Ishikawa (cell line): Measurements from ENCODE around the gene IFNGR2.

Source experiments
- CEBPB ChIP-seq: IDR thresholded peaks from 2 replicates; pipeline ENCODE4 v1.6.1; 2012
- CREB1 ChIP-seq: IDR thresholded peaks from 2 replicates; pipeline ENCODE4 v1.6.1; 2012; ENCODE audit warnings: low read depth
- EGR1 ChIP-seq: IDR thresholded peaks from 2 replicates; pipeline ENCODE4 v1.6.1; 2012
- EP300 ChIP-seq: IDR thresholded peaks from 2 replicates; pipeline ENCODE4 v1.6.1; 2012; ENCODE audit warnings: borderline replicate concordance
- FOXM1 ChIP-seq: IDR thresholded peaks from 2 replicates; pipeline ENCODE4 v1.6.1; 2012; ENCODE audit warnings: low read depth, borderline replicate concordance
- NFIC ChIP-seq: IDR thresholded peaks from 2 replicates; pipeline ENCODE4 v1.6.1; 2012
- RAD21 ChIP-seq: IDR thresholded peaks from 2 replicates; pipeline ENCODE4 v1.6.1; 2012; ENCODE audit warnings: low read depth
- TAF1 ChIP-seq: IDR thresholded peaks from 2 replicates; pipeline ENCODE4 v1.6.1; 2012; ENCODE audit warnings: low read depth, mild to moderate bottlenecking
- TCF12 ChIP-seq: IDR thresholded peaks from 2 replicates; pipeline ENCODE4 v1.6.1; 2012; ENCODE audit warnings: low read depth
- TEAD4 ChIP-seq: IDR thresholded peaks from 2 replicates; pipeline ENCODE4 v1.6.1; 2012
- YY1 ChIP-seq: IDR thresholded peaks from 2 replicates; pipeline ENCODE4 v1.6.1; 2012; ENCODE audit warnings: low read depth
- ZBTB7A ChIP-seq: IDR thresholded peaks from 2 replicates; pipeline ENCODE4 v1.6.1; 2012; ENCODE audit warnings: low read depth
- TF ChIP-seq, protein P1 (sequence below): IDR thresholded peaks from 2 replicates; pipeline ENCODE4 v1.6.1; 2012
- TF ChIP-seq, protein P2 (sequence below): IDR thresholded peaks from 2 replicates; pipeline ENCODE4 v1.6.1; 2012
- TF ChIP-seq, protein P3 (sequence below): IDR thresholded peaks from 2 replicates; pipeline ENCODE4 v1.6.1; 2012; ENCODE audit warnings: low read depth, mild to moderate bottlenecking

IFNGR2 gene

DNA sequence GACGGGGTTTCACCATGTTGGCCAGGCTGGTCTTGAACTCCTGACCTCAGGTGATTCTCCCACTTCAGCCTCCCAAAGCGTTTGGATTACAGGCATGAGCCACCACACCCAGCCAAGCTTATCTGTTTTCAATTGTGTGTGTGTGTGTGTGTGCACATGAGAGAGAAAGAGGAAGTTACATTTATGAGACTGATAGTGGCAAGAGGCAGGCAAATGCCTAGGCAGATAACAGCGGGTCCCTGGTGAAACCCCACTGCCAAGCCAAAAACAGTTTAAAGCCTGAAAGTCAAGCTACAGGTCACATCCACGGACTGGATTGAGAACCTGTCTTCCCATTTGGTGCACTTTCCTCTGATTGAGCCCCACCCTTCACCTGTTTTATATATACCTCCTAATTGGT lies 35.1 kb upstream of the IFNGR2 start:
- TF ChIP-seq YY1 (no peak), EGR1 (no peak)

DNA sequence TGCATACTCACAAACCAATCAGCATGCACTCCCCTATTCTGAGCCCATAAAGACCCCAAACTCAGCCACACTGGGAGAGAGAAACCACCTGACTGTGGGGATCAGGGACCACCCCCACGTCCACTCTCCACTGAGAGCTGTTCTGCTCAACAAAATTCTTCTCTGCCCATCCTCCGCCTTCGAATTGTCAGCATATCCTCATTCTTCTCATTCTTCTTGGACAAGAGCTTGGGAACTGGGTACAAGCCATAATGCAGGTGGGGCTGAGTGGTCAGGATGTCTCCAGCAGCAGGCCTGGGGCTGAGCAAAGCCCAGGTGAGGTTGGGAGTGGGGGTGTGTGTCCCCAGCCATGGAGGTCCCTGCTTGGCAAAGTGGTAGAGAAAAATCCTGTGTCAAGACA lies 34.6 kb upstream of the IFNGR2 start:
- TF ChIP-seq TAF1 (no peak), EP300 (no peak)
- TF ChIP-seq, protein P1, sequence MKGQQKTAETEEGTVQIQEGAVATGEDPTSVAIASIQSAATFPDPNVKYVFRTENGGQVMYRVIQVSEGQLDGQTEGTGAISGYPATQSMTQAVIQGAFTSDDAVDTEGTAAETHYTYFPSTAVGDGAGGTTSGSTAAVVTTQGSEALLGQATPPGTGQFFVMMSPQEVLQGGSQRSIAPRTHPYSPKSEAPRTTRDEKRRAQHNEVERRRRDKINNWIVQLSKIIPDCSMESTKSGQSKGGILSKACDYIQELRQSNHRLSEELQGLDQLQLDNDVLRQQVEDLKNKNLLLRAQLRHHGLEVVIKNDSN, result no peak

DNA sequence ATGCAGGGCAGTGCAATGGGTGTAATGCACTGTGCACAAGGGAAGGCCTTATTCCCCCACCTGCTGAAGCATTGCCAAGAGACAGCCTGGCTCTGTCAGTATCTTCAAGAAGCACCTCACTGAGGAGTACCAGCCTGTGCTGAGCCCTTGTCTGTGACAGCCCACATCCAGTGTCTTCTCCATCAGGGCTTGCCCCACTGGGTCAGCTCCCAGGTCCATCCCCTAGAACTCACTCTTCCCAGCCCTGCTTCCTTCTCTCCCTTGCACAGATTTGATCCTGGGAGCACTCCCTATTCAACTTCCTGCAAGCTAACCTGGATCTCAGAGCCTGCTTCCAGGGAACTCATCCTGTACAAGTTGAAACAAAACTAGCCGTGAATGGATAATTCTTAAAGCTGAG lies 33.6 kb upstream of the IFNGR2 start:
- TF ChIP-seq CREB1 (no peak), TAF1 (no peak), EP300 (no peak), TCF12 (no peak), FOXM1 (no peak), EGR1 (no peak), YY1 (no peak), ZBTB7A (no peak), TEAD4 (no peak), NFIC (no peak), CEBPB (no peak), RAD21 (no peak)
- TF ChIP-seq, protein P1, result no peak
- TF ChIP-seq, protein P2, sequence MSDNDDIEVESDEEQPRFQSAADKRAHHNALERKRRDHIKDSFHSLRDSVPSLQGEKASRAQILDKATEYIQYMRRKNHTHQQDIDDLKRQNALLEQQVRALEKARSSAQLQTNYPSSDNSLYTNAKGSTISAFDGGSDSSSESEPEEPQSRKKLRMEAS, result no peak
- TF ChIP-seq, protein P3, sequence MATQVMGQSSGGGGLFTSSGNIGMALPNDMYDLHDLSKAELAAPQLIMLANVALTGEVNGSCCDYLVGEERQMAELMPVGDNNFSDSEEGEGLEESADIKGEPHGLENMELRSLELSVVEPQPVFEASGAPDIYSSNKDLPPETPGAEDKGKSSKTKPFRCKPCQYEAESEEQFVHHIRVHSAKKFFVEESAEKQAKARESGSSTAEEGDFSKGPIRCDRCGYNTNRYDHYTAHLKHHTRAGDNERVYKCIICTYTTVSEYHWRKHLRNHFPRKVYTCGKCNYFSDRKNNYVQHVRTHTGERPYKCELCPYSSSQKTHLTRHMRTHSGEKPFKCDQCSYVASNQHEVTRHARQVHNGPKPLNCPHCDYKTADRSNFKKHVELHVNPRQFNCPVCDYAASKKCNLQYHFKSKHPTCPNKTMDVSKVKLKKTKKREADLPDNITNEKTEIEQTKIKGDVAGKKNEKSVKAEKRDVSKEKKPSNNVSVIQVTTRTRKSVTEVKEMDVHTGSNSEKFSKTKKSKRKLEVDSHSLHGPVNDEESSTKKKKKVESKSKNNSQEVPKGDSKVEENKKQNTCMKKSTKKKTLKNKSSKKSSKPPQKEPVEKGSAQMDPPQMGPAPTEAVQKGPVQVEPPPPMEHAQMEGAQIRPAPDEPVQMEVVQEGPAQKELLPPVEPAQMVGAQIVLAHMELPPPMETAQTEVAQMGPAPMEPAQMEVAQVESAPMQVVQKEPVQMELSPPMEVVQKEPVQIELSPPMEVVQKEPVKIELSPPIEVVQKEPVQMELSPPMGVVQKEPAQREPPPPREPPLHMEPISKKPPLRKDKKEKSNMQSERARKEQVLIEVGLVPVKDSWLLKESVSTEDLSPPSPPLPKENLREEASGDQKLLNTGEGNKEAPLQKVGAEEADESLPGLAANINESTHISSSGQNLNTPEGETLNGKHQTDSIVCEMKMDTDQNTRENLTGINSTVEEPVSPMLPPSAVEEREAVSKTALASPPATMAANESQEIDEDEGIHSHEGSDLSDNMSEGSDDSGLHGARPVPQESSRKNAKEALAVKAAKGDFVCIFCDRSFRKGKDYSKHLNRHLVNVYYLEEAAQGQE, result no peak

DNA sequence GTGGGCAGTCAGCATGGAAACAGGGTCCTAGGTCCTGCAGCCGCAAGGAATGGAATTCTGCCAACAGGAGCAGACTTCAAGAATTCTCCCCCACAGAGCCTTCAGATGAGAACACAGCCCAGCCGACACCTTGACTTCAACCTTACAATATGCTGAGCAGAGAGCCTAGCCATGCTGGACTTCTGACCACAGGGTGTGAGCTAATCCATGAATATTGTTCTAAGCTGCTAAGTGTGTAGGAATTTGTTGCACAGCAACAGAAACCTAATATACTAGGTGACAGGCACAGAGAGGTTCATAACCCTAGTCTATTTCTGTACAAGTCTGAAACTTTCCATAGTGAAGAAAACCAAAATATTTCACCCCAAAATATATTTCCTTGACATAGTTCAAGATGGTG lies 32.9 kb upstream of the IFNGR2 start:
- TF ChIP-seq TEAD4, result no peak
- TF ChIP-seq, protein P3, result no peak
- no peak for TF ChIP-seq EP300
- TF ChIP-seq ZBTB7A, result no peak
- TF ChIP-seq, protein P2, result no peak
- TF ChIP-seq, protein P1, result no peak

DNA sequence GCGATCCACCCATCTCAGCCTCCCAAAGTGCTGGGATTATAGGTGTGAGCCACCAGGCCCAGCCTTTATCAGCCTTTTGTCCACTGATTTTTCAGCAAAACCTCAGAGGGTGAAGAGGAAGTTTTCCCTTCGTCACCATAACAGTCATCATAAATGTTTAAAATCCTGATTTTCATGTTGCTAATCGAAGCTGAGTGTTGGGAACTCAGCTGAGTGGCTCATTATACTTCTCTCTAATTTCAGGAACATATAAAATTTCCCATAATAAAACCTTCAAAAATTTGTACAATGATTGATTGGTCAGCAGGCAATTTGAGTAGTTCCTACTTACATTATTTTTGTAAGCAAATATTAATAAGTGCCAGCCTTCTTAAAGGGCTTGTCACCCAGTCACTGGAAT lies 31.8 kb upstream of the IFNGR2 start:
- TF ChIP-seq CEBPB, result no peak
- TF ChIP-seq YY1, result no peak
- TF ChIP-seq EGR1, result no peak
- TF ChIP-seq RAD21, result no peak
- TF ChIP-seq, protein P2, result no peak

DNA sequence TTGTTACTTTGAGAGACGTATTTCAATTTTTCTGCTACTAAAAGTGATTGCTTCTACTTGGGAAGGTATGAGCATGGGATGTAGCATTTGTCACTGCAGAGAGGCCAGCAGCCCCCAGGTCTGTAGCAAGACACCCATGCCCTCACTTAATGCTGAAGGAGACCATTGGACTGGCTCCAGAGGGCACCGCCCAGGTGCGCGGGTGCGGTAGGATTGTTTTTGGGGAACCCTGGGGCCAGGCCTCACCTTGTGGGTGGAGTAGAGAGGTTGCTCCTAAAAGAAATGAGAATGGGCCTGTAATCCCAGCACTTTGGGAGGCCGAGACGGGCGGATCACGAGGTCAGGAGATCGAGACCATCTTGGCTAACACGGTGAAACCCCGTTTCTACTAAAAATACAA lies 30.6 kb upstream of the IFNGR2 start:
- TF ChIP-seq, protein P2, result no peak
- no peak for TF ChIP-seq CREB1
- no peak for TF ChIP-seq RAD21
- TF ChIP-seq ZBTB7A, result no peak
- TF ChIP-seq, protein P3, result no peak
- no peak for TF ChIP-seq YY1
- no peak for TF ChIP-seq TCF12
- TF ChIP-seq CEBPB, result no peak
- TF ChIP-seq TEAD4, result no peak
- TF ChIP-seq, protein P1, result no peak
- TF ChIP-seq TAF1, result no peak
- TF ChIP-seq NFIC, result no peak
- no peak for TF ChIP-seq EP300
- TF ChIP-seq EGR1, result no peak
